Measurements from ENCODE around the gene PDZD7.

Gene PDZD7

DNA sequence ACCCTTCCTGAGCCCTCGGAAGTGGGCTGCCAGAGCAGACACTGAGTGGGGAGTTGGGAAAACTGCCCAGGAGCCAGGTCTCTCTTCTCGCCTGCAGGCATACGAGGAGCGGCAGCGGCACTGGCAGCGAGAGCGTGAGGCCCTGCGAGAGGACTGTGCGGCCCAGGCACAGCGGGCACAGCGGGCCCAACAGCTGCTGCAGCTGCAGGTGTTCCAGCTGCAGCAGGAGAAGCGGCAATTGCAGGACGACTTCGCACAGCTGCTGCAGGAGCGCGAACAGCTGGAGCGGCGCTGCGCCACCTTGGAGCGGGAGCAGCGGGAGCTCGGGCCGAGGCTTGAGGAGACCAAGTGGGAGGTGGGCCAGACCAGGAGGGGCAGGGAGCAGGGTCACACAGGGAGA, 25.6 kb downstream of the PDZD7 start:
- Histone ChIP-seq H3K4me1 (ENCODE audit: insufficient read depth, poor library complexity, severe bottlenecking) (peaks cover 8% of the 10 kb centered on the region), H3K27me3 (ENCODE audit: insufficient read depth, poor library complexity, severe bottlenecking) (no peaks in the 10 kb centered on the region), H3K4me3 (ENCODE audit: severe bottlenecking) (no peak overlapping the region), H3K9me3 (ENCODE audit: severe bottlenecking) (no peaks in the 10 kb centered on the region), H3K27ac (ENCODE audit: poor library complexity, severe bottlenecking) (no peak overlapping the region), H3K36me3 (ENCODE audit: low read depth) (peaks cover 39% of the 10 kb centered on the region)
- no peak for ATAC-seq (ENCODE audit: low read depth)
- DNase-seq (ENCODE audit: low spot score) = no peak
- no peak for TF ChIP-seq CTCF (IDR thresholded peaks at IDR 0.05; ENCODE audit: poor library complexity, severe bottlenecking)

GRCh38 chr10:101003639-101004206, 27.2 kb downstream of the PDZD7 start:
- Histone ChIP-seq H3K4me1 (ENCODE audit: insufficient read depth, poor library complexity, severe bottlenecking) (peaks cover 8% of the 10 kb centered on the region), H3K9me3 (ENCODE audit: severe bottlenecking) (no peaks in the 10 kb centered on the region), H3K27me3 (ENCODE audit: insufficient read depth, poor library complexity, severe bottlenecking) (no peaks in the 10 kb centered on the region), H3K36me3 (ENCODE audit: low read depth) (peaks cover 39% of the 10 kb centered on the region), H3K27ac (ENCODE audit: poor library complexity, severe bottlenecking) (no peak overlapping the region), H3K4me3 (ENCODE audit: severe bottlenecking) (no peak overlapping the region)
- ATAC-seq (ENCODE audit: low read depth) (no peak), DNase-seq (ENCODE audit: low spot score) (no peak)
- TF ChIP-seq CTCF (IDR thresholded peaks at IDR 0.05; ENCODE audit: poor library complexity, severe bottlenecking) = no peak

DNA sequence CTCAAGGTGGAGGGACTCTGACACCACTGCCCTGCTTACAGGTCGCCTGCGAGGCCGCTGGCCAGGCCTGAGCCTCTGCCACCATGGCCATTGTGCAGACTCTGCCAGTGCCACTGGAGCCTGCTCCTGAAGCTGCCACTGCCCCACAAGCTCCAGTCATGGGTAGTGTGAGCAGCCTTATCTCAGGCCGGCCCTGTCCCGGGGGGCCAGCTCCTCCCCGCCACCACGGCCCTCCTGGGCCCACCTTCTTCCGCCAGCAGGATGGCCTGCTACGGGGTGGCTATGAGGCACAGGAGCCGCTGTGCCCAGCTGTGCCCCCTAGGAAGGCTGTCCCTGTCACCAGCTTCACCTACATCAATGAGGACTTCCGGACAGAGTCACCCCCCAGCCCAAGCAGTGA, 28.5 kb downstream of the PDZD7 start:
- Histone ChIP-seq H3K4me1 (ENCODE audit: insufficient read depth, poor library complexity, severe bottlenecking) (peaks cover 8% of the 10 kb centered on the region), H3K36me3 (ENCODE audit: low read depth) (peaks cover 39% of the 10 kb centered on the region), H3K27ac (ENCODE audit: poor library complexity, severe bottlenecking) (no peak overlapping the region), H3K27me3 (ENCODE audit: insufficient read depth, poor library complexity, severe bottlenecking) (no peaks in the 10 kb centered on the region), H3K9me3 (ENCODE audit: severe bottlenecking) (no peaks in the 10 kb centered on the region), H3K4me3 (ENCODE audit: severe bottlenecking) (no peak overlapping the region)
- no peak for TF ChIP-seq CTCF (IDR thresholded peaks at IDR 0.05; ENCODE audit: poor library complexity, severe bottlenecking)
- ATAC-seq (ENCODE audit: low read depth) (no peak), DNase-seq (ENCODE audit: low spot score) (no peak)

DNA sequence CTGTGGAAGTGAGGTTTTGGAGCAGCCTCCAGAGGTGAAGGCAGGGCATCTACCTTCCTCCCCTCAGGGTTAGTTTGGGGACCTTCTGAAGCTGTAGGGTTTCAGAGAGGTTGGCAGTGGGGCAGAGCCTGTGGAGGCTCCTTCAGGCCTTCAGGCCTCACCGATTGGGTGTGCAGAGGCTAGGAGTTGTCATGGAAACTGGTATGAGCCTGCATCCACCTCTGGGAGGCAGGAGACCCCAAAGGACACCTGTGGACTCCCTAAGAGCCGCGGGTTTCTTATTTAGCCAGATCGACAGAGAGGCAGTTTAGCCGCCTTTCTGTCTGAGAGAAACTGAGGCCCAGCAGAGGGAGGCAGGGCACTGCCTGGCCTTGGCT, 29.3 kb downstream of the PDZD7 start:
- no peak for TF ChIP-seq CTCF (IDR thresholded peaks at IDR 0.05; ENCODE audit: poor library complexity, severe bottlenecking)
- Histone ChIP-seq H3K4me1 (ENCODE audit: insufficient read depth, poor library complexity, severe bottlenecking) (peaks cover 8% of the 10 kb centered on the region), H3K9me3 (ENCODE audit: severe bottlenecking) (no peaks in the 10 kb centered on the region), H3K4me3 (ENCODE audit: severe bottlenecking) (no peak overlapping the region), H3K27ac (ENCODE audit: poor library complexity, severe bottlenecking) (peak overlapping the region; percentile 91), H3K27me3 (ENCODE audit: insufficient read depth, poor library complexity, severe bottlenecking) (no peaks in the 10 kb centered on the region), H3K36me3 (ENCODE audit: low read depth) (peaks cover 38% of the 10 kb centered on the region)
- DNase-seq (ENCODE audit: low spot score) (no peak), ATAC-seq (ENCODE audit: low read depth) (no peak)

DNA sequence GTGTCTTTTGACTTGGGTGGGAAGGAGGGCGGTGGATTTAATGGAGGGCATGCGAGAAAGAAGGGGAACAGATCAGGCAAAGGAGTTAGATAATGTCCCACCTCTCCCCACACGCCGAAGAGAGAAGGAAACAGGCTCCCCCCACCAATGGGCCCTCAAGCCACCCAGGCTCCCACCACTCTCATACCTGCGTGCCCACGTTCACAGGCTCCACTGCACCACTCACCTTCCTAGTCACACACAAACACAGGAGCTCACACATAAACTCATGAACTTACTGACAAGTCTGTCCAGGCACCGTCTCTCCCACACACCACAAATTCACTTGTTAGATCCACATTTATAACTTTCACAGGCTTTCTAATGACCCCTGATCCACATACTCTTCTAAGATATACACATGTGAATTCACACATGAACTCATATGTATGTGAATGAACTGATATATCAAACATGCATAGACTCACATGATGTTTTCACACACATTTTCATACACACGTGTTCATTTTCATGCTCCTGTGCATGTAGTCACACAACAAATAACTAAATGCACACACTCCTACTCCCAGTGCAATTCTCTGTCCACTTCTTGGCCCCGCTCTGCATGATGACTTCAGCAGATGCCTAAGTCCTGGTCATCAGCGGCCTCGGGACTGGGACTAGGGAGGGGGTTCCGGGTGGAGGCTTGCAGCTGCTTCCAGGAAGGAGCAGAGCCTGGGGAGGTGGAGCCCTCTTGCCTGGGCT, 29.8 kb downstream of the PDZD7 start:
- Histone ChIP-seq H3K36me3 (ENCODE audit: low read depth) (peaks cover 32% of the 10 kb centered on the region), H3K4me3 (ENCODE audit: severe bottlenecking) (peak overlapping the region; percentile 68), H3K4me1 (ENCODE audit: insufficient read depth, poor library complexity, severe bottlenecking) (peaks cover 8% of the 10 kb centered on the region), H3K9me3 (ENCODE audit: severe bottlenecking) (no peaks in the 10 kb centered on the region), H3K27ac (ENCODE audit: poor library complexity, severe bottlenecking) (peak overlapping the region; percentile 91), H3K27me3 (ENCODE audit: insufficient read depth, poor library complexity, severe bottlenecking) (no peaks in the 10 kb centered on the region)
- peak; percentile 12 for ATAC-seq (ENCODE audit: low read depth)
- no peak for DNase-seq (ENCODE audit: low spot score)
- TF ChIP-seq CTCF (IDR thresholded peaks at IDR 0.05; ENCODE audit: poor library complexity, severe bottlenecking) = no peak
